Measurements from ENCODE around the gene TXNDC2. TPM values are rescaled to one million over a fixed set of nuclear protein-coding genes. Genes with fewer than 3 reads are reported as not detected.

TXNDC2 gene
- total and polyA plus RNA-seq, 4 donors = 0.12 to 0.19 (median 0.16) TPM; not detected in 1

- H3K9me3 ChIP-seq (ENCODE audit: control insufficient read depth in 4 of 4, insufficient read depth in 3 of 4, low read length in 3 of 4) = no peaks in the 10 kb centered on the region
- no peaks in the 10 kb centered on the region for H3K27me3 ChIP-seq (ENCODE audit: control insufficient read depth in 3 of 3, insufficient read depth in 3 of 3, low read length in 2 of 3)
- no peak overlapping the region for H3K27ac ChIP-seq (ENCODE audit: low read depth in 1 of 2, low read length in 1 of 2)
- ATAC-seq (ENCODE audit: insufficient read depth, low FRiP score) (no peak), DNase-seq (peak in 1 of 3 donors; percentile 19)
- 66 to 75% methylated on average over 2 of the region's 2 CpGs for WGBS, 2 donors
- H3K36me3 ChIP-seq (ENCODE audit: control insufficient read depth in 4 of 4, insufficient read depth in 4 of 4, low read length in 4 of 4) = no peaks in the 10 kb centered on the region
- peaks cover 0 to 26% (median 6%) of the 10 kb centered on the region in 5 donors for H3K4me1 ChIP-seq (ENCODE audit: control insufficient read depth in 5 of 5, insufficient read depth in 5 of 5, low read length in 5 of 5)
- no peak overlapping the region for H3K9ac ChIP-seq (ENCODE audit: insufficient read depth in 1 of 2, low read length in 2 of 2)
- no peak overlapping the region for H3K4me3 ChIP-seq
- no peak for TF ChIP-seq CTCF (IDR thresholded peaks at IDR 0.05; ENCODE audit: control extremely low read depth, extremely low read depth)
Measured at GRCh38 chr18:9927392-9928063, 41.8 kb downstream of the TXNDC2 start.

GRCh38 chr18:9928646-9929259 is 43.0 kb downstream of the TXNDC2 start:
- no peaks in the 10 kb centered on the region for H3K27me3 ChIP-seq (ENCODE audit: control insufficient read depth in 3 of 3, insufficient read depth in 3 of 3, low read length in 2 of 3)
- ATAC-seq (ENCODE audit: insufficient read depth, low FRiP score) (no peak), DNase-seq (no peak)
- no peak overlapping the region for H3K27ac ChIP-seq (ENCODE audit: low read depth in 1 of 2, low read length in 1 of 2)
- TF ChIP-seq CTCF (IDR thresholded peaks at IDR 0.05; ENCODE audit: control extremely low read depth, extremely low read depth) = no peak
- no peak overlapping the region for H3K9ac ChIP-seq (ENCODE audit: insufficient read depth in 1 of 2, low read length in 2 of 2)
- H3K4me1 ChIP-seq (ENCODE audit: control insufficient read depth in 5 of 5, insufficient read depth in 5 of 5, low read length in 5 of 5) = peaks cover 0 to 28% (median 6%) of the 10 kb centered on the region in 5 donors
- peaks cover 1 to 9% (median 6%) of the 10 kb centered on the region in 4 donors for H3K36me3 ChIP-seq (ENCODE audit: control insufficient read depth in 4 of 4, insufficient read depth in 4 of 4, low read length in 4 of 4)
- no peaks in the 10 kb centered on the region for H3K9me3 ChIP-seq (ENCODE audit: control insufficient read depth in 4 of 4, insufficient read depth in 3 of 4, low read length in 3 of 4)
- WGBS, 2 donors = 63 to 73% methylated on average over 5 of the region's 5 CpGs
- no peak overlapping the region for H3K4me3 ChIP-seq

- Histone ChIP-seq H3K27ac (ENCODE audit: low read depth in 1 of 2, low read length in 1 of 2) (no peak overlapping the region), H3K4me3 (no peak overlapping the region), H3K4me1 (ENCODE audit: control insufficient read depth in 5 of 5, insufficient read depth in 5 of 5, low read length in 5 of 5) (peaks cover 0 to 27% (median 4%) of the 10 kb centered on the region in 5 donors), H3K9me3 (ENCODE audit: control insufficient read depth in 4 of 4, insufficient read depth in 3 of 4, low read length in 3 of 4) (no peaks in the 10 kb centered on the region), H3K27me3 (ENCODE audit: control insufficient read depth in 3 of 3, insufficient read depth in 3 of 3, low read length in 2 of 3) (no peaks in the 10 kb centered on the region), H3K36me3 (ENCODE audit: control insufficient read depth in 4 of 4, insufficient read depth in 4 of 4, low read length in 4 of 4) (peaks cover 1 to 19% (median 11%) of the 10 kb centered on the region in 4 donors), H3K9ac (ENCODE audit: insufficient read depth in 1 of 2, low read length in 2 of 2) (no peak overlapping the region)
- TF ChIP-seq CTCF (IDR thresholded peaks at IDR 0.05; ENCODE audit: control extremely low read depth, extremely low read depth) = no peak
- WGBS, 2 donors = 92 to 94% methylated on average over 3 of the region's 3 CpGs
- ATAC-seq (ENCODE audit: insufficient read depth, low FRiP score) = no peak
- DNase-seq = no peak
Measured at GRCh38 chr18:9930299-9930884, 44.6 kb downstream of the TXNDC2 start.
